GM23338 (cell line): ENCODE measurements around the gene ACADVL. TPM values are rescaled to one million over a fixed set of nuclear protein-coding genes. Genes with fewer than 3 reads are reported as not detected.

ENCODE experiments used
- ATAC-seq: fragments of 200-7000 bp; cut with Tn5 transposase; 3 replicates; pipeline ENCODE4 v1.9.1; 2020
- DNase-seq: peaks from one replicate; pipeline ENCODE4 v3.0.0-alpha.2; 2015; ENCODE audit warnings: low spot score
- H2AFZ ChIP-seq: fragments of 200-600 bp; sonication (generic); 2 replicates; pipeline ENCODE4 v1.8.0; 2016; ENCODE audit warnings: antibody characterized with exemption, mild to moderate bottlenecking, moderate library complexity
- H3F3A ChIP-seq: fragments of 200-600 bp; sonication (generic); replicated peaks from 2 replicates; pipeline ENCODE4 v1.8.0; 2017; ENCODE audit warnings: antibody characterized with exemption, mixed run types, low read depth
- H3K27ac ChIP-seq: fragments of 200-600 bp; sonication (generic); 2 replicates; pipeline ENCODE4 v1.6.1; 2016; ENCODE audit warnings: low read depth
- H3K27me3 ChIP-seq: fragments of 200-600 bp; sonication (generic); 2 replicates; pipeline ENCODE4 v1.8.0; 2016; ENCODE audit warnings: mild to moderate bottlenecking, mixed run types, moderate library complexity; ENCODE audit not compliant: insufficient read depth
- H3K36me3 ChIP-seq: fragments of 200-600 bp; sonication (generic); 2 replicates; pipeline ENCODE4 v1.8.0; 2016; ENCODE audit warnings: mild to moderate bottlenecking; ENCODE audit not compliant: insufficient read depth
- H3K4me1 ChIP-seq: fragments of 200-600 bp; sonication (generic); 2 replicates; pipeline ENCODE4 v1.8.0; 2016; ENCODE audit warnings: mild to moderate bottlenecking, moderate library complexity; ENCODE audit not compliant: insufficient read depth
- H3K4me2 ChIP-seq: fragments of 200-600 bp; sonication (generic); 2 replicates; pipeline ENCODE4 v1.7.1; 2017; ENCODE audit warnings: mixed run types
- H3K4me3 ChIP-seq: fragments of 200-600 bp; sonication (generic); 2 replicates; pipeline ENCODE4 v1.6.1; 2016; ENCODE audit warnings: mixed run types
- H3K79me2 ChIP-seq: fragments of 200-600 bp; sonication (generic); replicated peaks from 2 replicates; pipeline ENCODE4 v1.8.0; 2017; ENCODE audit warnings: mild to moderate bottlenecking; ENCODE audit not compliant: insufficient read depth
- H3K9me2 ChIP-seq: fragments of 200-600 bp; sonication (generic); 2 replicates; pipeline ENCODE4 v1.8.0; 2017; ENCODE audit not compliant: insufficient read depth
- H4K20me1 ChIP-seq: fragments of 200-600 bp; sonication (generic); replicated peaks from 2 replicates; pipeline ENCODE4 v1.8.0; 2017; ENCODE audit warnings: mild to moderate bottlenecking; ENCODE audit not compliant: insufficient read depth
- H3K27ac Mint-ChIP-seq: 2 replicates; pipeline ENCODE4 v1.8.0; 2020; ENCODE audit warnings: inconsistent platforms, mild to moderate bottlenecking, moderate library complexity, mixed read lengths
- H3K27me3 Mint-ChIP-seq: 3 replicates; pipeline ENCODE4 v1.8.0; 2022; ENCODE audit warnings: low read depth, mild to moderate bottlenecking, moderate library complexity, mixed read lengths, inconsistent platforms; ENCODE audit not compliant: insufficient read depth, poor library complexity
- H3K36me3 Mint-ChIP-seq: 3 replicates; pipeline ENCODE4 v1.8.0; 2021; ENCODE audit warnings: low read depth, mild to moderate bottlenecking, inconsistent platforms, moderate library complexity, mixed read lengths
- H3K4me1 Mint-ChIP-seq: 3 replicates; pipeline ENCODE4 v1.8.0; 2020; ENCODE audit warnings: mild to moderate bottlenecking, inconsistent platforms, mixed read lengths
- H3K4me3 Mint-ChIP-seq: 3 replicates; pipeline ENCODE4 v1.8.0; 2021; ENCODE audit warnings: moderate library complexity, mild to moderate bottlenecking, inconsistent platforms, mixed read lengths
- H3K9me3 Mint-ChIP-seq: 3 replicates; pipeline ENCODE4 v1.8.0; 2020; ENCODE audit warnings: moderate library complexity, mild to moderate bottlenecking, inconsistent platforms, mixed read lengths
- CTCF ChIP-seq, 2 experiments: fragments of 200-600 bp in 1 of 2; sonication (generic) in 1 of 2; conservative IDR thresholded peaks; 2 replicates each; pipeline versions ENCODE4 v1.5.1 to v1.6.1; 2016 to 2017; ENCODE audit warnings: antibody characterized with exemption in 2 of 2, low read depth in 2 of 2, mild to moderate bottlenecking in 2 of 2, moderate library complexity in 1 of 2
- EZH2 ChIP-seq: fragments of 200-600 bp; sonication (generic); IDR thresholded peaks from one replicate; pipeline ENCODE4 v1.8.0; 2017; ENCODE audit warnings: antibody characterized with exemption, mild to moderate bottlenecking, low read depth; ENCODE audit not compliant: unreplicated experiment
- NANOG ChIP-seq: IDR thresholded peaks from 2 replicates; pipeline ENCODE4 v1.6.1; 2016; ENCODE audit warnings: antibody characterized with exemption, borderline replicate concordance
- POLR2AphosphoS5 ChIP-seq: IDR thresholded peaks from 2 replicates; pipeline ENCODE4 v1.6.1; 2016; ENCODE audit warnings: antibody characterized with exemption, low read depth
- ZNF114 ChIP-seq: fragments of 250-450 bp; sonication (Bioruptor Pico); IDR thresholded peaks from 2 replicates; pipeline ENCODE4 v1.5.0; 2020; ENCODE audit warnings: mild to moderate bottlenecking, moderate library complexity
- ZNF331 ChIP-seq: fragments of 250-450 bp; sonication (Bioruptor Pico); IDR thresholded peaks from 2 replicates; pipeline ENCODE4 v1.5.0; 2020; ENCODE audit warnings: low read depth, mild to moderate bottlenecking, moderate library complexity
- polyA plus RNA-seq: library from polyadenylated mRNA; unstranded; fragments of >200 nt; fragmentation: Nextera tagmentation; extraction: Ambion mirVana; gene quantifications from 2 replicates; pipeline ENCODE4 v1.2.1, GENCODE V29; 2016
- total RNA-seq: library from RNA; depleted of rRNA; stranded (reverse); fragments of >200 nt; shearing (Covaris generic); gene quantifications from 2 replicates; pipeline ENCODE4 v1.2.3, GENCODE V29; 2014
- TF ChIP-seq, protein P1 (sequence below): IDR thresholded peaks from one replicate; pipeline ENCODE4 v1.6.1; 2018; ENCODE audit warnings: antibody characterized with exemption; ENCODE audit not compliant: unreplicated experiment
- TF ChIP-seq, protein P2 (sequence below): fragments of 250-450 bp; sonication (Bioruptor Pico); IDR thresholded peaks from 2 replicates; pipeline ENCODE4 v1.5.0; 2020; ENCODE audit warnings: mild to moderate bottlenecking, moderate library complexity

The ACADVL gene
- total and polyA plus RNA-seq, 2 experiments from 2014 or later = 152 to 156 TPM

DNA sequence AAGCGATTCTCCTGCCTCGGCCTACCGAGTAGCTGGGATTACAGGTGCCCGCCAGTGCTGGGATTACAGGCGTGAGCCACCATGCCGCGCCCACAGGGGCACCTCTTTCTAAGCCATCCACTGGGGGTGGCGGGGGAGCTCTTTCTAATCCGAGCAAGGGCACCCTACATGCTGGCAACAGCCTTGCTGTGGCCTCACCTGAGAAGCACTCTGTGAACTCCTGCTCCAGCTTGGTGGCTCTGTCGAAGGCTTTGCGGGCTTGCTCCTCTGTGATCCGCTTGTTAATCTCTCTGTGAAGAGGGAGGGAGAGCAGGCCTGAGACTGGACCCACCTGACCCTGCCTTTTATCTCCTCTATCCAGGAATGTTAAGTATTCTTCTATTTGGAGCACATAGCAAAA is 28.7 kb upstream of the ACADVL start (continued):
- TF ChIP-seq ZNF114 (CRISPR knock-in tag) = no peak
- TF ChIP-seq NANOG = no peak
- TF ChIP-seq, protein P1, sequence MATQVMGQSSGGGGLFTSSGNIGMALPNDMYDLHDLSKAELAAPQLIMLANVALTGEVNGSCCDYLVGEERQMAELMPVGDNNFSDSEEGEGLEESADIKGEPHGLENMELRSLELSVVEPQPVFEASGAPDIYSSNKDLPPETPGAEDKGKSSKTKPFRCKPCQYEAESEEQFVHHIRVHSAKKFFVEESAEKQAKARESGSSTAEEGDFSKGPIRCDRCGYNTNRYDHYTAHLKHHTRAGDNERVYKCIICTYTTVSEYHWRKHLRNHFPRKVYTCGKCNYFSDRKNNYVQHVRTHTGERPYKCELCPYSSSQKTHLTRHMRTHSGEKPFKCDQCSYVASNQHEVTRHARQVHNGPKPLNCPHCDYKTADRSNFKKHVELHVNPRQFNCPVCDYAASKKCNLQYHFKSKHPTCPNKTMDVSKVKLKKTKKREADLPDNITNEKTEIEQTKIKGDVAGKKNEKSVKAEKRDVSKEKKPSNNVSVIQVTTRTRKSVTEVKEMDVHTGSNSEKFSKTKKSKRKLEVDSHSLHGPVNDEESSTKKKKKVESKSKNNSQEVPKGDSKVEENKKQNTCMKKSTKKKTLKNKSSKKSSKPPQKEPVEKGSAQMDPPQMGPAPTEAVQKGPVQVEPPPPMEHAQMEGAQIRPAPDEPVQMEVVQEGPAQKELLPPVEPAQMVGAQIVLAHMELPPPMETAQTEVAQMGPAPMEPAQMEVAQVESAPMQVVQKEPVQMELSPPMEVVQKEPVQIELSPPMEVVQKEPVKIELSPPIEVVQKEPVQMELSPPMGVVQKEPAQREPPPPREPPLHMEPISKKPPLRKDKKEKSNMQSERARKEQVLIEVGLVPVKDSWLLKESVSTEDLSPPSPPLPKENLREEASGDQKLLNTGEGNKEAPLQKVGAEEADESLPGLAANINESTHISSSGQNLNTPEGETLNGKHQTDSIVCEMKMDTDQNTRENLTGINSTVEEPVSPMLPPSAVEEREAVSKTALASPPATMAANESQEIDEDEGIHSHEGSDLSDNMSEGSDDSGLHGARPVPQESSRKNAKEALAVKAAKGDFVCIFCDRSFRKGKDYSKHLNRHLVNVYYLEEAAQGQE = no peak
- no peak for TF ChIP-seq ZNF331 (CRISPR knock-in tag)
- TF ChIP-seq POLR2AphosphoS5 = no peak

GRCh38 chr17:7191571-7192270 is 28.0 kb upstream of the ACADVL start:
- no peak overlapping the region for H3K4me3 Mint-ChIP-seq
- DNase-seq = peak; percentile 94
- no peaks in the 10 kb centered on the region; the same call in 1 of the 2 replicates for H3K36me3 ChIP-seq
- peaks cover 2% of the 10 kb centered on the region; the same call in 1 of the 3 replicates for H3K4me1 Mint-ChIP-seq
- H4K20me1 ChIP-seq = peaks cover 6% of the 10 kb centered on the region
- peak; percentile 95 for ATAC-seq
- H3K9me3 Mint-ChIP-seq = no peaks in the 10 kb centered on the region
- no peak overlapping the region for H3K4me2 ChIP-seq
- no peak overlapping the region for H3K27ac ChIP-seq
- H3K27me3 Mint-ChIP-seq = peaks cover 11% of the 10 kb centered on the region
- H3K9me2 ChIP-seq = no peaks in the 10 kb centered on the region
- no peaks in the 10 kb centered on the region; the same call in 1 of the 2 replicates for H3K4me1 ChIP-seq
- peaks cover 59% of the 10 kb centered on the region for H3K36me3 Mint-ChIP-seq
- H3K4me3 ChIP-seq = no peak overlapping the region
- no peaks in the 10 kb centered on the region for H3K79me2 ChIP-seq
- no peak overlapping the region for H2AFZ ChIP-seq
- no peaks in the 10 kb centered on the region for H3K27me3 ChIP-seq
- peak overlapping the region; percentile 30; the same call in 1 of the 2 replicates for H3K27ac Mint-ChIP-seq
- H3F3A ChIP-seq = 0 out of 2 replicates have a peak, but pooled peaks cover 2% of the 10 kb centered on the region
- TF ChIP-seq, protein P2, sequence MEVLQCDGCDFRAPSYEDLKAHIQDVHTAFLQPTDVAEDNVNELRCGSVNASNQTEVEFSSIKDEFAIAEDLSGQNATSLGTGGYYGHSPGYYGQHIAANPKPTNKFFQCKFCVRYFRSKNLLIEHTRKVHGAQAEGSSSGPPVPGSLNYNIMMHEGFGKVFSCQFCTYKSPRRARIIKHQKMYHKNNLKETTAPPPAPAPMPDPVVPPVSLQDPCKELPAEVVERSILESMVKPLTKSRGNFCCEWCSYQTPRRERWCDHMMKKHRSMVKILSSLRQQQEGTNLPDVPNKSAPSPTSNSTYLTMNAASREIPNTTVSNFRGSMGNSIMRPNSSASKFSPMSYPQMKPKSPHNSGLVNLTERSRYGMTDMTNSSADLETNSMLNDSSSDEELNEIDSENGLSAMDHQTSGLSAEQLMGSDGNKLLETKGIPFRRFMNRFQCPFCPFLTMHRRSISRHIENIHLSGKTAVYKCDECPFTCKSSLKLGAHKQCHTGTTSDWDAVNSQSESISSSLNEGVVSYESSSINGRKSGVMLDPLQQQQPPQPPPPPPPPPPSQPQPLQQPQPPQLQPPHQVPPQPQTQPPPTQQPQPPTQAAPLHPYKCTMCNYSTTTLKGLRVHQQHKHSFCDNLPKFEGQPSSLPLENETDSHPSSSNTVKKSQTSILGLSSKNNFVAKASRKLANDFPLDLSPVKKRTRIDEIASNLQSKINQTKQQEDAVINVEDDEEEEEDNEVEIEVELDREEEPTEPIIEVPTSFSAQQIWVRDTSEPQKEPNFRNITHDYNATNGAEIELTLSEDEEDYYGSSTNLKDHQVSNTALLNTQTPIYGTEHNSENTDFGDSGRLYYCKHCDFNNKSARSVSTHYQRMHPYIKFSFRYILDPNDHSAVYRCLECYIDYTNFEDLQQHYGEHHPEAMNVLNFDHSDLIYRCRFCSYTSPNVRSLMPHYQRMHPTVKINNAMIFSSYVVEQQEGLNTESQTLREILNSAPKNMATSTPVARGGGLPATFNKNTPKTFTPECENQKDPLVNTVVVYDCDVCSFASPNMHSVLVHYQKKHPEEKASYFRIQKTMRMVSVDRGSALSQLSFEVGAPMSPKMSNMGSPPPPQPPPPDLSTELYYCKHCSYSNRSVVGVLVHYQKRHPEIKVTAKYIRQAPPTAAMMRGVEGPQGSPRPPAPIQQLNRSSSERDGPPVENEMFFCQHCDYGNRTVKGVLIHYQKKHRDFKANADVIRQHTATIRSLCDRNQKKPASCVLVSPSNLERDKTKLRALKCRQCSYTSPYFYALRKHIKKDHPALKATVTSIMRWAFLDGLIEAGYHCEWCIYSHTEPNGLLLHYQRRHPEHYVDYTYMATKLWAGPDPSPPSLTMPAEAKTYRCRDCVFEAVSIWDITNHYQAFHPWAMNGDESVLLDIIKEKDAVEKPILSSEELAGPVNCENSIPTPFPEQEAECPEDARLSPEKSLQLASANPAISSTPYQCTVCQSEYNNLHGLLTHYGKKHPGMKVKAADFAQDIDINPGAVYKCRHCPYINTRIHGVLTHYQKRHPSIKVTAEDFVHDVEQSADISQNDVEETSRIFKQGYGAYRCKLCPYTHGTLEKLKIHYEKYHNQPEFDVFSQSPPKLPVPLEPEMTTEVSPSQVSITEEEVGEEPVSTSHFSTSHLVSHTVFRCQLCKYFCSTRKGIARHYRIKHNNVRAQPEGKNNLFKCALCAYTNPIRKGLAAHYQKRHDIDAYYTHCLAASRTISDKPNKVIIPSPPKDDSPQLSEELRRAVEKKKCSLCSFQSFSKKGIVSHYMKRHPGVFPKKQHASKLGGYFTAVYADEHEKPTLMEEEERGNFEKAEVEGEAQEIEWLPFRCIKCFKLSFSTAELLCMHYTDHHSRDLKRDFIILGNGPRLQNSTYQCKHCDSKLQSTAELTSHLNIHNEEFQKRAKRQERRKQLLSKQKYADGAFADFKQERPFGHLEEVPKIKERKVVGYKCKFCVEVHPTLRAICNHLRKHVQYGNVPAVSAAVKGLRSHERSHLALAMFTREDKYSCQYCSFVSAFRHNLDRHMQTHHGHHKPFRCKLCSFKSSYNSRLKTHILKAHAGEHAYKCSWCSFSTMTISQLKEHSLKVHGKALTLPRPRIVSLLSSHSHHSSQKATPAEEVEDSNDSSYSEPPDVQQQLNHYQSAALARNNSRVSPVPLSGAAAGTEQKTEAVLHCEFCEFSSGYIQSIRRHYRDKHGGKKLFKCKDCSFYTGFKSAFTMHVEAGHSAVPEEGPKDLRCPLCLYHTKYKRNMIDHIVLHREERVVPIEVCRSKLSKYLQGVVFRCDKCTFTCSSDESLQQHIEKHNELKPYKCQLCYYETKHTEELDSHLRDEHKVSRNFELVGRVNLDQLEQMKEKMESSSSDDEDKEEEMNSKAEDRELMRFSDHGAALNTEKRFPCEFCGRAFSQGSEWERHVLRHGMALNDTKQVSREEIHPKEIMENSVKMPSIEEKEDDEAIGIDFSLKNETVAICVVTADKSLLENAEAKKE (CRISPR knock-in tag) = no peak
- no peak for TF ChIP-seq POLR2AphosphoS5
- no peak for TF ChIP-seq CTCF (conservative IDR thresholded peaks at IDR 0.05; ENCODE audit: low read depth in 2 of 2)
- no peak for TF ChIP-seq NANOG
- TF ChIP-seq, protein P1 = peak; percentile 88
- no peak for TF ChIP-seq EZH2
